ENCODE results near the gene F2R. TPM values are rescaled to one million over a fixed set of nuclear protein-coding genes. Genes with fewer than 3 reads are reported as not detected.
A peak's percentile ranks its signal among the peaks of the same experiment; 100 is the strongest.

Gene F2R
- total RNA-seq, 2 donors from 2014 or later = 4.5 to 10.6 TPM

DNA sequence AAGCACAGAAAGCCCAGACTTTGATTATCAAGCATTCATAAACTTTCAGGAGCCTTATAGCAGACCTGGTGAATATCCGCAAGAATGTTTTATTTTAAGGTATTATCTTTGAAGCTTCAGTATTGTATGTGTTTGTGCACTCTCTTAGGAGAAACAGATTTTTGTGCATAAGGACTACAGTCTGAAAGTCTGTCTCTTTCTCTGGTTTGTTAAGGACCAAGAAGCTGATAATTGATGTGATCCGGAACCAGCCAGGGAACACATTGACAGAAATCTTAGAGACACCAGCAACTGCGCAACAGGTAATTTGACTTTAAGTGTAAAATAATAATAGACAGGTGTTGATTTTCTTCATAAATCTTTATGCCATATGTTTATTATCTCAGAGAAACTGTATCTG lies 22.8 kb upstream of the F2R start:
- Mint-ChIP-seq H3K36me3 (ENCODE audit: insufficient read depth in 2 of 2) (peaks cover 7 to 12% of the 10 kb centered on the region in 2 donors), H3K27me3 (ENCODE audit: low read depth) (no peaks in the 10 kb centered on the region), H3K27ac (no peak overlapping the region), H3K9me3 (no peaks in the 10 kb centered on the region), H3K4me1 (ENCODE audit: low read depth) (peaks cover 23% of the 10 kb centered on the region), H3K4me3 (no peak overlapping the region)
- ATAC-seq (replicated peaks in 1 of 2) (no peak), DNase-seq (no peak)

DNA sequence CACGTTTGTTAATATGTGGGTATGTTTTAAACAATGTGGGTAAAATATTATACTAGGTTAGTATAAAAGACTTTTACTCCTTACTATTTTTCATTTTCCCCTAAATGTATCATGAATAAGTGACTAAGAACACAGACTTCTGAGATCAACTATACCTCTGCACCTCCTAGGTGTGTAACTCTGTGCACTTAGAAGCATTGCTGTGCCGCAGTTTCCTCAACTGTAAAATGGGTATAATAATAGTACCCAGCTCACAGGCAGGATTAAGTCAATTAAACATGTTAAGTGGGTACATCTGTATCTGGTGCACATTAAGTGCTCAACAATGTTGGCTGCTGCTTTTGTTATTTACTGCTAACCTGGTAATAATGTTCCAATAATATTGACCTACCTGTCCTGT lies 21.6 kb upstream of the F2R start:
- ATAC-seq (replicated peaks in 1 of 2) = no peak
- H3K9me3 Mint-ChIP-seq = no peaks in the 10 kb centered on the region
- peaks cover 23% of the 10 kb centered on the region for H3K4me1 Mint-ChIP-seq (ENCODE audit: low read depth)
- no peaks in the 10 kb centered on the region for H3K27me3 Mint-ChIP-seq (ENCODE audit: low read depth)
- H3K27ac Mint-ChIP-seq = no peak overlapping the region
- DNase-seq = no peak
- H3K36me3 Mint-ChIP-seq (ENCODE audit: insufficient read depth in 2 of 2) = peaks cover 7 to 12% of the 10 kb centered on the region in 2 donors
- H3K4me3 Mint-ChIP-seq = no peak overlapping the region

- no peak for ATAC-seq (replicated peaks in 1 of 2)
- no peak for DNase-seq
- Mint-ChIP-seq H3K4me1 (ENCODE audit: low read depth) (peaks cover 23% of the 10 kb centered on the region), H3K27me3 (ENCODE audit: low read depth) (no peaks in the 10 kb centered on the region), H3K9me3 (no peaks in the 10 kb centered on the region), H3K36me3 (ENCODE audit: insufficient read depth in 2 of 2) (peaks cover 8 to 12% of the 10 kb centered on the region in 2 donors), H3K27ac (no peak overlapping the region), H3K4me3 (no peak overlapping the region)
Measured at GRCh38 chr5:76695346-76695745, 20.6 kb upstream of the F2R start.

DNA sequence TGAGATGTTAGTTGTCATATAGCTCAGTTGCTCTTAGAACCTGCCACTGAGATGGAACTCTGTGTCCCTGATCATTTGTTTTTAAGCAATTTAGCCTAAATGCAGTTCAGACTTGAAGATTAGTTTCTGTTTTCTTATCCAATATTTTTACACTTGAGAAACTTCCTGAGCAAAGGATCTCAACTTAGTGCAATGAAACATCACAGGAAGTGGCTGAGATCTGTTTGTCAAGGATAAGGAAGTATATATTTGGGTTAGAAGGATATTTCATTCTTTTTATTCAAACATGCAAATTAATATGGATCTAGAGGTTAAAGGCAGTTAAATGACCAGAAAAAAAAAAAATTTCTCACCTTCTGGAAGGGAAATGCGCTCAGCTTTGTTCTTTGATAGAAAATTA lies 19.7 kb upstream of the F2R start:
- Mint-ChIP-seq H3K4me3 (no peak overlapping the region), H3K9me3 (no peaks in the 10 kb centered on the region), H3K36me3 (ENCODE audit: insufficient read depth in 2 of 2) (peaks cover 7 to 12% of the 10 kb centered on the region in 2 donors), H3K27me3 (ENCODE audit: low read depth) (no peaks in the 10 kb centered on the region), H3K27ac (no peak overlapping the region), H3K4me1 (ENCODE audit: low read depth) (peaks cover 15% of the 10 kb centered on the region)
- ATAC-seq (replicated peaks in 1 of 2) = no peak
- no peak for DNase-seq

- H3K9me3 Mint-ChIP-seq = no peaks in the 10 kb centered on the region
- H3K4me3 Mint-ChIP-seq = no peak overlapping the region
- no peak for DNase-seq
- H3K36me3 Mint-ChIP-seq (ENCODE audit: insufficient read depth in 2 of 2) = peaks cover 7 to 14% of the 10 kb centered on the region in 2 donors
- peaks cover 1% of the 10 kb centered on the region for H3K4me1 Mint-ChIP-seq (ENCODE audit: low read depth)
- H3K27ac Mint-ChIP-seq = no peak overlapping the region
- no peak for ATAC-seq (replicated peaks in 1 of 2)
- no peaks in the 10 kb centered on the region for H3K27me3 Mint-ChIP-seq (ENCODE audit: low read depth)
Measured at GRCh38 chr5:76697670-76698069, 18.3 kb upstream of the F2R start.

GRCh38 chr5:76700571-76700970 lies 15.4 kb upstream of the F2R start:
- Mint-ChIP-seq H3K4me3 (no peak overlapping the region), H3K36me3 (ENCODE audit: insufficient read depth in 2 of 2) (peaks cover 6 to 7% of the 10 kb centered on the region in 2 donors)
- ATAC-seq (replicated peaks in 1 of 2) = no peak

DNA sequence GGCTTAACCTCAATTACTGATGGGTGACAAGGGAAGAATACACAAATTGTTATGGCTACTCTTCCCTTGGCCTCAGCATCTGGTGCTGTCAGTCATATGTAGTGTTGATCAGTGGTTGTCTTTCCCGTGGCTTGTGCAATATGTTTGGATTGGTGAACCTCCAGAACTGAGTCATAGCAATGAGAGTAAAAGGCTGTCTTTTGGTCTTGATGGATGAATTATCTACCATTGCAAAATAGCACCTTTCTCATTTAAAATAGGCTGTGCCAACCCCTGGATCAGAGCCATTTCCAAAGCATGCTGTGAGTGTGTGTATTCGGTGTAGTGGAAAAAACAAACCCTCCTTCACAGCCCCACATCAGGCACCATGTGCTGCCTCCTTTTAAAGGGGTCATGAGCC lies 14.6 kb upstream of the F2R start:
- H3K27me3 Mint-ChIP-seq (ENCODE audit: low read depth) = no peaks in the 10 kb centered on the region
- H3K4me1 Mint-ChIP-seq (ENCODE audit: low read depth) = no peaks in the 10 kb centered on the region
- DNase-seq = no peak
- peaks cover 4% of the 10 kb centered on the region in 2 donors for H3K36me3 Mint-ChIP-seq (ENCODE audit: insufficient read depth in 2 of 2)
- ATAC-seq (replicated peaks in 1 of 2) = no peak
- no peak overlapping the region for H3K4me3 Mint-ChIP-seq
- H3K9me3 Mint-ChIP-seq = no peaks in the 10 kb centered on the region
- no peak overlapping the region for H3K27ac Mint-ChIP-seq

More at GRCh38 chr5:76700571-76700970, 15.4 kb upstream of the F2R start:
- Mint-ChIP-seq H3K27me3 (ENCODE audit: low read depth) (no peaks in the 10 kb centered on the region), H3K27ac (no peak overlapping the region), H3K4me1 (ENCODE audit: low read depth) (no peaks in the 10 kb centered on the region), H3K9me3 (no peaks in the 10 kb centered on the region)
- no peak for DNase-seq

DNA sequence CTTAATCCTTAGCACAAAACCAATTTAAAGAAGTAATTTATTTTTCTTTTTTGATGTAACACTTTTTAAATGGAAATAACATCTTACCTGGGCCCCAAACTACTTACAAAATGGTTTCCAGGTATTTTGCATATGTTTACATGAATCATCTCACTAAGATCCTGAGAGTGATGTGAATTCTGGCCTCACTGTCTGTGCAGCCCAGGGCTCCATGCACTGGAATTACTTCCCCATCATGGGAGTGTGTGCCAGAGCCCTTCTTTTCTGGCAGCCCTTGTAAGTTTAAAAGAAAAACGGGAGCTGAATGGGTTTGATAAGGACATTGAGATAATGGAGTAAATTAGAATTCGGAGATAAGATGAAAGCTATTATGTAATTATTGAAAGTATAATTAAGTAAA lies 12.2 kb upstream of the F2R start:
- no peaks in the 10 kb centered on the region for H3K9me3 Mint-ChIP-seq
- no peak for DNase-seq
- no peak overlapping the region for H3K27ac Mint-ChIP-seq
- H3K4me3 Mint-ChIP-seq = no peak overlapping the region
- peaks cover 2 to 4% of the 10 kb centered on the region in 2 donors for H3K36me3 Mint-ChIP-seq (ENCODE audit: insufficient read depth in 2 of 2)
- no peaks in the 10 kb centered on the region for H3K27me3 Mint-ChIP-seq (ENCODE audit: low read depth)
- no peak for ATAC-seq (replicated peaks in 1 of 2)
- H3K4me1 Mint-ChIP-seq (ENCODE audit: low read depth) = no peaks in the 10 kb centered on the region

GRCh38 chr5:76704131-76704663 lies 11.7 kb upstream of the F2R start:
- Mint-ChIP-seq H3K36me3 (ENCODE audit: insufficient read depth in 2 of 2) (peaks cover 2 to 4% of the 10 kb centered on the region in 2 donors), H3K4me1 (ENCODE audit: low read depth) (no peaks in the 10 kb centered on the region), H3K4me3 (no peak overlapping the region), H3K9me3 (no peaks in the 10 kb centered on the region), H3K27ac (no peak overlapping the region), H3K27me3 (ENCODE audit: low read depth) (no peaks in the 10 kb centered on the region)
- no peak for ATAC-seq (replicated peaks in 1 of 2)
- no peak for DNase-seq

- H3K27ac Mint-ChIP-seq = no peak overlapping the region
Measured at GRCh38 chr5:76705574-76705973, 10.4 kb upstream of the F2R start.

GRCh38 chr5:76709762-76710161 lies 6.2 kb upstream of the F2R start:
- DNase-seq (no peak), ATAC-seq (replicated peaks in 1 of 2) (no peak)
- H3K27ac Mint-ChIP-seq = no peak overlapping the region
- H3K9me3 Mint-ChIP-seq = no peaks in the 10 kb centered on the region
- no peaks in the 10 kb centered on the region for H3K36me3 Mint-ChIP-seq (ENCODE audit: insufficient read depth in 2 of 2)
- peaks cover 17% of the 10 kb centered on the region for H3K27me3 Mint-ChIP-seq (ENCODE audit: low read depth)
- peaks cover 21% of the 10 kb centered on the region for H3K4me1 Mint-ChIP-seq (ENCODE audit: low read depth)
- no peak overlapping the region for H3K4me3 Mint-ChIP-seq

More at GRCh38 chr5:76705574-76705973, 10.4 kb upstream of the F2R start:
- H3K9me3 Mint-ChIP-seq = no peaks in the 10 kb centered on the region
- H3K27me3 Mint-ChIP-seq (ENCODE audit: low read depth) = no peaks in the 10 kb centered on the region
- peaks cover 0 to 4% of the 10 kb centered on the region in 2 donors for H3K36me3 Mint-ChIP-seq (ENCODE audit: insufficient read depth in 2 of 2)
- peaks cover 2% of the 10 kb centered on the region for H3K4me1 Mint-ChIP-seq (ENCODE audit: low read depth)
- ATAC-seq (replicated peaks in 1 of 2) (no peak), DNase-seq (no peak)
- no peak overlapping the region for H3K4me3 Mint-ChIP-seq

GRCh38 chr5:76710991-76711390 lies 4.9 kb upstream of the F2R start:
- peak; percentile 20 to 42 for ATAC-seq (replicated peaks in 1 of 2)
- Mint-ChIP-seq H3K36me3 (ENCODE audit: insufficient read depth in 2 of 2) (no peaks in the 10 kb centered on the region), H3K4me3 (peak overlapping the region; percentile 36 to 75), H3K4me1 (ENCODE audit: low read depth) (peaks cover 27% of the 10 kb centered on the region), H3K27me3 (ENCODE audit: low read depth) (peaks cover 23% of the 10 kb centered on the region), H3K9me3 (no peaks in the 10 kb centered on the region), H3K27ac (peak overlapping the region; percentile 85)
- no peak for DNase-seq

DNA sequence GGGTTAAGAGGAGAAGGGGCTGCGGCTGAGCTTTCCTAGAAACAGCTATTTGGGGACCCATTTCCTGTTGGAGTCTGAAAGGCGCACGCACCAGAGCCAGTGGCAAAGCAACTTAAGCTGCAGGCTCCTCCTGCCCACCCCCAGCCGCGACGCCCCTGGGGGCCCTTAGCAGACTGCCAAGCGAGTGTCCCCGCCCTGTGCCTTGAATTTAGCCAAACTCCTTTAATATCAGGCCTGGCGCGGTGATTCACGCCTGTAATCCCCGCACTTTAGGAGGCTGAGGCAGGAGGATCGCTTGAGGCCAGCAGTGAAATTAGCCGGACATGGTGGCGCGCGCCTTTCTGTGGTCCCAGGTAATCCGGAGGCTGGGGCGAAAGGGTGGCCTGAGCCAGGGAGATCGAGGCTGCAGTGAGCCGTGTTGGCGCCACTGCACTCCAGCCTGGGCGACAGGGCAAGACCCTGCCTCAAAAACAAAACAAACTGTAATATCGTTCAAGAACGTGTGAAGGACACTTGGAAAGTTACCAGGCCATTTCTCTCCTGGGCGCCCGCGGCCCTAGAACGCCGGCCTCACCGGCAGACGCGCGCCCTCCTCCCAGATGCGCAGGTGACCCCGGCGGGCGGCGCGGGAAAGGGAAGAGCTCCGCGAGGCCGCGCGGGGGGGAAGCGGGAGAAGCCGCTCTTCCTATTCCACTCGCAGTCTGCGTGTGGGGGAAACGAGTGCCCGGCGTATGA lies 1.0 kb upstream of the F2R start:
- Mint-ChIP-seq H3K4me3 (peak overlapping the region; percentile 90 to 95), H3K4me1 (ENCODE audit: low read depth) (peaks cover 35% of the 10 kb centered on the region), H3K9me3 (no peaks in the 10 kb centered on the region), H3K36me3 (ENCODE audit: insufficient read depth in 2 of 2) (no peaks in the 10 kb centered on the region), H3K27ac (no peak overlapping the region), H3K27me3 (ENCODE audit: low read depth) (peaks cover 51% of the 10 kb centered on the region)
- peak; percentile 10 to 27 for ATAC-seq (replicated peaks in 1 of 2)
- DNase-seq = peak; percentile 13 to 41

DNA sequence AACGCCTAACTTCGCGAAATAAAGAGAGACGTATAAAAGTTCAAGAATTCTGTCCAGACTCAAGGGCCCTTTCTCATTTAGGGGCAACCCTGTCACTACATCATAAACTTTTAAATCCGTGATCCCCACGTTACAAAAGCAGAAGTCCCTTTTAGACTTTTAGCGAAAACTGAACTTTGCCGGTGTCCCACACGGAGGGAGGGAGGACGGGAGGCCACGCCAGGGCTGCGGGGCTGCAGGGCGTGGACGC lies 515 bp upstream of the F2R start:
- Mint-ChIP-seq H3K4me1 (ENCODE audit: low read depth) (peaks cover 35% of the 10 kb centered on the region), H3K9me3 (no peaks in the 10 kb centered on the region), H3K4me3 (peak overlapping the region; percentile 90 to 95), H3K27ac (no peak overlapping the region), H3K36me3 (ENCODE audit: insufficient read depth in 2 of 2) (no peaks in the 10 kb centered on the region), H3K27me3 (ENCODE audit: low read depth) (peaks cover 51% of the 10 kb centered on the region)
- DNase-seq (no peak), ATAC-seq (replicated peaks in 1 of 2) (no peak)

All from activated T-cell treated with anti-CD3 and anti-CD28 coated beads, Interleukin-2, amount 50 U/mL, for 72 hours (primary cell).